ENCODE data around the gene UNC93A.

DNA sequence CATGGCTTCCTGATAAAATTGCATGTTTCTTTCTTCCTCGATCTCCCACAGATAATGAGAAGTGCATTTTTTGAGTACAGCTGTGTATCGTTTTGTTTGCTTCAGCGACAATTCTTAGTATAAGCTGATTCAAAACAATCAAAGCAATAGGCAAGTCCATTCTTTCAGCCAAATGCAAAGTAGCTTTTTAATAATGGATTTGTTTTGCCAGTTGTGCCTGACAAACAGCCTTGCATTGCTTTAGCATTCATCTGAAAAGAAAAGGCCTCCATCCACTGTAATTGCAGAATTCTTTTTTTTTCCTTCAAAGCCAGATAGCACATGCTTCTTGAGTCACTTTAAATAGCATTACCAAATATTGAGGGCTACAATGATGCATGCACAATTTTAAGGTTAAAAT is 65.8 kb downstream of the UNC93A start:
- TF ChIP-seq FOXK2 (IDR thresholded peaks at IDR 0.05) = no peak
- no peak for TF ChIP-seq SP1 (IDR thresholded peaks at IDR 0.05)
- TF ChIP-seq TARDBP (IDR thresholded peaks at IDR 0.05) = no peak
- no peak for TF ChIP-seq L3MBTL2 (conservative IDR thresholded peaks at IDR 0.05)
- no peak for TF ChIP-seq ZNF384 (IDR thresholded peaks at IDR 0.05)
- TF ChIP-seq SUZ12 (IDR thresholded peaks at IDR 0.05) = no peak
- TF ChIP-seq FOXM1 (IDR thresholded peaks at IDR 0.05; ENCODE audit: borderline replicate concordance) = no peak

Data from HEK293T (cell line).